Right forelimb (tissue), 1 donor: ENCODE data around the gene OR5K2.

Experiments used
- DNase-seq: peaks from one replicate; pipeline ENCODE4 v3.0.0-alpha.2; 2018

The OR5K2 gene

DNA sequence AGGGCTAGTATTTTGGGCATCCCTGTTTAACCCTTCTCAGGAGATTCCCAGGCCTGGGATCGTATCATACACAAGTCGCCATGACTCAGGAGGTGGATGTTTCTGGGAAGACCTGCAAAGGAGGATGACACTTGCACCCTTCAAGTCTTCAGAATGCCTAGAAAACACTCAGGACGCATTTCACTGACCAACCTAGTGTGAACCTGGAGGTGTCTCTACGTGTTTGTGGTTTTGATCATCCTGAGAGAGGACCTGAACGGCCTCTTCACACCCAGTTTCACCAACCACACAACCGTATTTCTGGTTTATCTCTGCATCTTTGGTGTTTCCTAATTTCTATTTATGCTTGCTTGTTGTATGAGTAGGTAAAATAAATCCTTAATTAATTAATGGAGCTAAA is 28.0 kb downstream of the OR5K2 start:
- no peak for DNase-seq

DNA sequence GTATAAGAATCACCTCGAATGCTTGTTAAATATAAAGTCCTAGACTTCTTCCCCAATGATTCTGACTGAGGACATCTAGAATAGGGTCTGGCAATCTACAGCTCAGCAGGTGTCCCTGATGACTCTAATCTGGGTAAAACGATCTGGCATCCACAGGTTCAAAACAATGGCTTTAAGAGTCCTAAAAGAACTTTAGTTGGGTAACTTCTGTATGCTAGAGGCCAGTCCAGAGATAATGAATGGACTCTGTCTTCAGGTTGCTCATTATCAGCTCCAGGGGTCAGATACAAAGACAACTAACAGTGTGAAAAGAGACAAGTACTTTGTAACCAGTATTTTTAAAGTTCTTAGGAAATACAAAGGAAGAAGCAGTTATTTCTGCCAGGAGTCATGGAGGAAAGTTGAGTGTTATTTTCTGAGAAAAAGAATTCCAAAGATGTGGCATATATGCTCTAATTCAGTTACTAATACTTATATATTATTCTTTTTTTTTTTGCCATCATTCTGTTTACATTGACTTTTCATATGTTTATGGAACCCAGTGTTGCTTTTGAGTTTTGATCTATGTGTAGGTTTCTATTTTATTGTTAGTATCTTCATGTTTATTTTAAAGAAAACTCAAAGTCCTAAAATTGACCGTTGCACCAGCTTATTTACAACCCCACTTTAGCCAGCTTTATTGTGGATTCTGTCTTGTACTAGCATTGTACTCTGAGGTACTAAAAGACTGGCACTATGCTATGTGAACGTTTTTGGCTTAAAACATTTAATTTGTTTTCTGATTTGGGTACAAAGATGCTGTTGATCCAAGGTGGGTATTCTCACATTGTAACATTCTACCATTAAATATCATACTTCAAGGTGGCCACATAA is 31.2 kb downstream of the OR5K2 start:
- DNase-seq: no peak

DNA sequence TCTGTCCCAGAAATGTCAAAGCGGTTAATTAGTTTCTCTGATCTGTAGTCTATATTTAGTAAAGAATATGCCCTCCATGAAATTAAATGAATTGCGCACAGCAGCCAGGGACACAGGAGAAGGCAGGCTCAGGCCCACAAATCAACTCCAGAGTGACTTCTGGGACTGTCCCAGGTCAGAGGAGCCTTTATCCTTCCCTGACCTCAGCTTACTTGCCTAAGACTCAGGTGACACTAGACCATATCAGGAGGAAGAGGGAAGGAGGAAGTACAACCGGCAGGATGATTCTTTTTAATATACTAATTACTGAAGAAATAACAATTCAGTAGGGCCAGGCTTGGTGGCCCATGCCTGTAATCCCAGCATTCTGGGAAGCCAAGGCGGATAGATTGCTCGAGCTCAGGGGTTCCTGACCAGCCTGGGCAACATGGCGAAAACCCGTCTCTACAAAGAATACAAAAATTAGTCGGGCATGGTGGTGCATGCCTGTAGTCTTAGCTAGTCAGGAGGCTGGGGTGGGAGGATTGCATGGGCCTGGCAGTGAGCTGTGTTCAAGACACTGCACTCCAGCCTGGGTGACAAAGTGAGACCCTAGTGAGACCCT is 32.5 kb downstream of the OR5K2 start:
- DNase-seq: no peak

DNA sequence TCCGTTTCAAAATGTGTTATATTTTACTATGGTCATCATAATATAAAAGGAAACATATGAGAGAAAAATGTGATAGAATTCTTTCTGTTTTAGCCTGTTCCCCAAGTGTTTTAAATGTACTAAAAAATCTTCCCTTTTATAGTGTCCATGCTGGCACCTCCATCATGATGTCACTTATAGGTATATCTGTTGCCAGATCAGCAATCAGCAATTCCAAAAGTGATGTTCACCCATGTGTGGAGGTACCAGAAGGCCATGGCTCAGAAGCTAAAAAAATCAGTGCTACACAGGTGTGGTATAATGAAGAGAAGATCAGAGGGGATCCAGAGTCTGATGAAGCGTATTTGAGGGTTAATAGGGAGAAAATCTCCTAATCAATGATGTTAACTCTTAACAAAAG is 33.2 kb downstream of the OR5K2 start:
- no peak for DNase-seq

DNA sequence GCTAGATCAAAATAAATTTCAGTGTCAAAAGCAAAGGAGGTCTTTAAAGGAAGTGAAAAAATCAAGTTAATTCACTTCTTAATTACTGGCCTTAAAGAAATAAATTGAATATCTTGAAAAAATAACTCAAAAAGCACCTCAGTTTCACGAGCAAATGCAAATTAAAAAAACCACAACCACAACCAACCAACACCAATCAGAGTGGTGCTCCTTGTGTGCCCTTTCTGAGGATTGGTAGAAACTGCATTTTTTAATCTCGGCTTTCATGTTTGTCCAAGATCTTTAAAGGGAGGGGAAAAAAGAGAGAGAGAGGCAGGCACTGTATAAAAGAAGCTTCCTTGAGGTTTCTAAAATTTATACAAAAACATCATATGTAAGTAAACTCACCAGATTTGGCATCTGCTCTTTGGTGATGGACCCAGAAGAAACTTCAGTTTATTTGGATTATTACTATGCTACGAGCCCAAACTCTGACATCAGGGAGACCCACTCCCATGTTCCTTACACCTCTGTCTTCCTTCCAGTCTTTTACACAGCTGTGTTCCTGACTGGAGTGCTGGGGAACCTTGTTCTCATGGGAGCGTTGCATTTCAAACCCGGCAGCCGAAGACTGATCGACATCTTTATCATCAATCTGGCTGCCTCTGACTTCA is 34.3 kb downstream of the OR5K2 start, which contains the start of gene GPR15:
TSS of gene GPR15 (plus strand) at position 357 of the 653 bp plus-strand sequence. CDS start at position 413, 56 bp downstream.
- DNase-seq: no peak

DNA sequence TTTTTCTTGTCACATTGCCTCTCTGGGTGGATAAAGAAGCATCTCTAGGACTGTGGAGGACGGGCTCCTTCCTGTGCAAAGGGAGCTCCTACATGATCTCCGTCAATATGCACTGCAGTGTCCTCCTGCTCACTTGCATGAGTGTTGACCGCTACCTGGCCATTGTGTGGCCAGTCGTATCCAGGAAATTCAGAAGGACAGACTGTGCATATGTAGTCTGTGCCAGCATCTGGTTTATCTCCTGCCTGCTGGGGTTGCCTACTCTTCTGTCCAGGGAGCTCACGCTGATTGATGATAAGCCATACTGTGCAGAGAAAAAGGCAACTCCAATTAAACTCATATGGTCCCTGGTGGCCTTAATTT is 34.8 kb downstream of the OR5K2 start:
- no peak for DNase-seq

DNA sequence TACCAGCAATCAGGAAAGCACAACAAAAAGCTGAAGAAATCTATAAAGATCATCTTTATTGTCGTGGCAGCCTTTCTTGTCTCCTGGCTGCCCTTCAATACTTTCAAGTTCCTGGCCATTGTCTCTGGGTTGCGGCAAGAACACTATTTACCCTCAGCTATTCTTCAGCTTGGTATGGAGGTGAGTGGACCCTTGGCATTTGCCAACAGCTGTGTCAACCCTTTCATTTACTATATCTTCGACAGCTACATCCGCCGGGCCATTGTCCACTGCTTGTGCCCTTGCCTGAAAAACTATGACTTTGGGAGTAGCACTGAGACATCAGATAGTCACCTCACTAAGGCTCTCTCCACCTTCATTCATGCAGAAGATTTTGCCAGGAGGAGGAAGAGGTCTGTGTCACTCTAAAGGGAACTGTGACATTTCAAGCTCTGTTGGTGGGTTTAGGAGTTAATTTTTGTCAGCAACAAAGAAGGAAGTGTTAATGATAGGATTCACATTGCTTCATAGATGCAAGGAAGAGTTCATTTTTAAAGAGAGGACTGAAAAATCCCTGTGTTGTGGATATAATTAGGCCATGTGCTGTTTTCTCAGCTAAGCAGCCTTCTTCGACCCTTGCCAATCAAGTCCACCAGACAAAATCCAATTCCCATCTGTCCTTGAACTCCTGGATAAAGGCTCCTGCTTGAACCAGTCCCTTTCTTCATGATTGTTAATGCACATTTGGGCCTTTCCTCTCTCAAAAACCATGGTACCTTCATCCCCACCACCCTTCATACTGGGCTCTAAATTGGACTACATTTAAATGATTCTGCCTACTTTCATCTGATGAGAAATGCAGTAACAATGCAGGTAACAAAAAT is 35.5 kb downstream of the OR5K2 start:
- DNase-seq: no peak

DNA sequence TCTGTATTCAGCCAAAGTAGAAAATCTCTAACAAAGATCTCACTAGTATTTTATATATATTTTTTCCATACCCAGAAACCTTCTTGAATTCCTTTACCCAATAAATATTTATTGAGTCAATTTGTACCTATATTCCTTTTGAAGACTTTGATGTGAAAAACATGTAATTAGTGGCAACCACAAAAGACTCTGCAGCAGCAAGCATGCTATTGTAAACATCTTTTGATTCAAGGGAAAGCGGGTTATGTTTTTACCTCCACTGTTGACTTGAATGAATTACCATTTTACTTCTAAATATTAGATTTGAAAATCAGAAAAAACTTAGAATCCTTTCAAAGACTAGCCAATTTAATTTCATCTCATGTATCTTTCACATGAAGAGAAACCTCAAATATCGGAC is 36.7 kb downstream of the OR5K2 start:
- no peak for DNase-seq

DNA sequence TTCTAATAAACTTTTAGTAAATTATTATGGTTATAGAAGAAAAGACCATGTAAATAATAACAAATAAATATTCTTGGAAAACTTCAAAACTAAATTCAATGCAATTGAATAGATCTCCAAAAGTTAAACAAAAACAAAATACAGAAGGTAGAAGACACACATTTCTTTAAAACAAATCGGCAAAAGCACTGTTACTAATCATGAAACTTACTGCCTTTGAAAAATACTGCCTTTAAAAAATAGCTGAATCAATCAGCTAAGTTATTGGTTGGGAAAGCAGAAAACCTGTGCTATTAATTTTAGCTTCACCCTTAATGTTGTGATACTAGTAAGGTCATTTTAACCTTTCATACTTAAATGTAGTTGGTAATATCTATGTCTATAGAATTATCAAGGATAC is 37.3 kb downstream of the OR5K2 start:
- DNase-seq: no peak

DNA sequence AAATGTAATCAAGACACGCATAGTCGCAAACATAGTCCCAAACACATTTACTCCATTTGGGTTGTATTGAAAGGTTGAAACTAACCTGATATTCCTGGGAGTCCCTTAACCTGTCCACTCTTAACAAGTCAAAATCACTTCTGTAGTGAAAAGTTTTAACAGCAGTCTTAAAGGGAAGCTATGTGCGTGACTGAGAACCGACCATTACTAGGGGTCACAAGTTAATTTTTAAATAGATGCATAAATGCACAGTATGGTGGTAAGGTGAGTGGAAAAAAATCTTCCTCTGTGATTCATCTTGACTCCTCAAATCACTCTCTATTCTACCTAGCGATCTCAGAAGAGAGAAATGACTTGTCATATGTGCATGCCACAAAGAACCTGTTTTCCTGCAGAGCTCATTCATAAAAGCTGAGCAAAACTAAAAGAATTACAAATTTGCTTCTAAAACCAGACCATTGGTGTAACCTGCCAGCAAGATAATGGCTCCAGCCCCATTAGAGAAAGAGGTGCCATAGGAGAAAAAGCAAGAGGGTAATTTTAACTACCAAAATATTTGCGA is 39.1 kb downstream of the OR5K2 start:
- no peak for DNase-seq

DNA sequence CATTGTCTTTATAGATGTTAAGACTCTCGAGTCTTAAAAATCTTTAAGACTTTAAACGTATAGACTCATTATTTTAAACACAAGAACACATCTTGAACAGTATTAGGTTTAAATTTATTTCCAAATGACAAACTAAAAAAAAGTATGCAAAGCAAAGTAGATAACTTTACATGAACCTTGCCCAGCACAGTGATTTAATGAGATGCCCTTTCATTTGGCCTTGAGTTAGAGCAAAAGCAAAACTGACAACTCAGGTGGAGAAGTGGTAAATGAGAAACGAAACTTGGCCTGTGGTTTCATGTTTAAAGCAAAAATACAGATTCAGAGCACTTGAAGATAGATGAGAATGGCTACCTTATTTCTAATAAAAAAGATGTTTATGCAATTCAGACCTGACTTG is 42.9 kb downstream of the OR5K2 start:
- DNase-seq: no peak

DNA sequence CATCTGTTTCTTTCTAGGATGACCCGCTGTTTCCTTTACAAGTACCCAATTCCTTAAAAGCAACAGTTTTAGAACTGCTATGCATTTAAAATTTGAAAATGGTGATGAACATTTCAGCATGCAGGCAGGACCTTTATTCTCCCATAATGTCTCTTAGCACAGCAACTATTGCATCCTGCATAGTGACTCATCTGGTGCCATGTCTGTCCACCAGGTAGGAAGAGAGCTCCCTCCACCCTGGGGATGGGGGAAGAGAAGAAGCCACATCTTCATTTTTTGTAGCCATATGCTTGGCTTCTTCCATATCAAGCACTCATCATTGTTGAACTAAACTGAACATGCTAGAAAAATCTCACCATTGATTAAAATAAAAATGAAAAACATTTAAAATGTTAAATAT is 44.2 kb downstream of the OR5K2 start:
- no peak for DNase-seq

DNA sequence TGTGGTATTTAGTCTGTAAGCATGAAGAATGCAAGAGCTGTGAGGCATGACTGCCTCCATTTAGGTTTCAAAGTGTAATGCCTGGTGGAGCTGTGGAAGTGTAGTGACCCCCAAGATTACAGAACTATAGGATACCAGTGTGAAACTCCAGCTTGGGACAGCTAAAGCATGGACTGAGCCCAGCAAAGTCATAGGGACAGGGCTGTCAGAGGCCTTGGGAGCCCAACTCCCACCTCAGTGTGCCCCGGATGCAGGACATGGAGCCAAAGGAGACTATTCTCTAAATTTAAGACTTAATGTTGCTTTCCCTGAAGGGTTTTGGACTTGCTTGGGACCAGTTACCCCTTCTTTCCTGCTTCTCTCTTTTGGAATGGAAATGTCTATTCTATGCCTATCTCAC is 45.1 kb downstream of the OR5K2 start:
- no peak for DNase-seq

DNA sequence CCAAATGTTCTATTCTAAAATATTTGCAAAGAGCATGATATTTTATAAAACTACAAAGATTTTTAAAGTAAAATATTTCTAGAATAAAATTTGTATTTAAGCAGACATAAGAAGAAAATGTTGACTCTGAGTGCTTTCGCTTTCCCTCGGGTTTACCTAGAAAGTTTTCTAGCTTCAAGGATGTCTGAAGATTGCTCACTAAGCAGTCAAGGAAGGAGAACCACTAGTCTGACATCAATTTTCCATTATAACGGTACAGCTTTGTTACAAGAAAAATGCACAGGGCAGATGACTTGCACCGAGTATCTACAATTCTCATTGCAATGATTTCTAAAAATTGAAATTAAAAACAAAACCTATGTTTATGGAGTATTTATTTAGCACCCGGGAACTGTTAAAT is 48.5 kb downstream of the OR5K2 start:
- DNase-seq: no peak
